Ureter (tissue), 1 donor: Measurements from ENCODE around the gene NEK11. TPM values are rescaled to one million over a fixed set of nuclear protein-coding genes. Genes with fewer than 3 reads are reported as not detected.
A peak's percentile ranks its signal among the peaks of the same experiment; 100 is the strongest.
"Not testable (repeated sequence)": the region's sequence is repeated elsewhere in the genome, so short reads cannot be mapped to it uniquely, and the experiment has no call there.

Source experiments
- DNase-seq: peaks from one replicate; pipeline ENCODE4 v3.0.0-alpha.2; 2020; ENCODE audit warnings: low spot score
- total RNA-seq: library from RNA; stranded (reverse); gene quantifications from one replicate; pipeline ENCODE4 v1.2.4, GENCODE V29; 2023
- donor health status: DM: yes; HTN: yes; CAD: no.

Gene NEK11
- total RNA-seq, 1 donor from 2014 or later: 10.2 TPM

GRCh38 chr3:131356006-131356595, 329.4 kb downstream of the NEK11 start:
- DNase-seq: no peak

- no peak for DNase-seq
These were observed 330.6 kb downstream of the NEK11 start for GRCh38 chr3:131357275-131357674.

- no peak for DNase-seq
These were observed 333.6 kb downstream of the NEK11 start for GRCh38 chr3:131360191-131360755.

- DNase-seq: peak; percentile 57
These were observed 334.4 kb downstream of the NEK11 start for GRCh38 chr3:131361066-131361463.

- DNase-seq: peak; percentile 93
These were observed 335.1 kb downstream of the NEK11 start for GRCh38 chr3:131361464-131362421.

- DNase-seq: no peak
These were observed 336.6 kb downstream of the NEK11 start for GRCh38 chr3:131363275-131363674.

- DNase-seq: no peak
These were observed 344.4 kb downstream of the NEK11 start for GRCh38 chr3:131370935-131371687.

GRCh38 chr3:131371688-131372066, 345.0 kb downstream of the NEK11 start:
- no peak for DNase-seq

GRCh38 chr3:131374741-131375140, 348.1 kb downstream of the NEK11 start:
- no peak for DNase-seq

GRCh38 chr3:131380821-131381444, 354.3 kb downstream of the NEK11 start:
- not testable (repeated sequence) for DNase-seq

GRCh38 chr3:131381445-131382291, 355.0 kb downstream of the NEK11 start, which contains the start of gene NUDT16:
TSS of gene NUDT16 (plus strand) at chr3:131381774. CDS start at chr3:131381805, 31 bp downstream.
- DNase-seq: peak; percentile 100

- peak; percentile 75 for DNase-seq
These were observed 359.9 kb downstream of the NEK11 start for GRCh38 chr3:131386429-131387165.

GRCh38 chr3:131387796-131388489, 361.3 kb downstream of the NEK11 start:
- no peak for DNase-seq

- DNase-seq: no peak
These were observed 361.8 kb downstream of the NEK11 start for GRCh38 chr3:131388490-131388799.

- no peak for DNase-seq
These were observed 363.7 kb downstream of the NEK11 start for GRCh38 chr3:131390331-131390730.

GRCh38 chr3:131393051-131393450, 366.4 kb downstream of the NEK11 start:
- DNase-seq: no peak

GRCh38 chr3:131393868-131394267, 367.2 kb downstream of the NEK11 start:
- no peak for DNase-seq

- no peak for DNase-seq
These were observed 367.7 kb downstream of the NEK11 start for GRCh38 chr3:131394400-131394799.

- DNase-seq: no peak
These were observed 369.5 kb downstream of the NEK11 start for GRCh38 chr3:131396170-131396569.
